ENCODE measurements around the gene ARL16.
A peak's percentile ranks its signal among the peaks of the same experiment; 100 is the strongest.
"Not testable (repeated sequence)": the region's sequence is repeated elsewhere in the genome, so short reads cannot be mapped to it uniquely, and the experiment has no call there.

The ARL16 gene

DNA sequence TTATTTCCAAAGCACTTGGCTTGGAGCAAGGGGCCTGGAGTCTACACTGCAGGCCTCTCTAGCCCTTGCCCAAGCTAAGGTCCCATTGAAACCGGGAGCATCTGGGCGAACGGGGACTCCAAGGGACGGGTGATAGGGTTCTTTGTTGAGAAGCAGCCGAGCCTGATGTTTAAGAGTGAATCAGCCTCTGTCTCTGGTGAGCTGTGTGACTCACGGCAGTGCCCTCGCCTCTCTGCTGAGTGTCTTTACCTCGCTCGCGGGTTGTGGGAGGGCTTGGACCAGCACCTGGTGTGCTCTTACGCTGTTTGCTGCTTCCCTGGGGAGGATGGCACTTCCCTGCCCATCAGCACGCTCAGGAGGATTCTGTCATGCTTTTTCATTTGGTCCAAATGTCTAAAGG is 1.5 kb upstream of the ARL16 start:
- Histone ChIP-seq H3K9me3 (ENCODE audit: low read depth, low read length) (no peaks in the 10 kb centered on the region), H3K36me3 (ENCODE audit: insufficient read depth, low read length) (peaks cover 39% of the 10 kb centered on the region), H3K9ac (ENCODE audit: insufficient read length) (peak overlapping the region; percentile 97), H3K27ac (no peak overlapping the region), H3K4me3 (peak overlapping the region; percentile 98)
- no peak for TF ChIP-seq POLR2AphosphoS5 (IDR thresholded peaks at IDR 0.05; ENCODE audit: borderline replicate concordance, low read depth, low read length)
- TF ChIP-seq EZH2 (IDR thresholded peaks at IDR 0.05) = no peak
- TF ChIP-seq FOXP2 (optimal IDR thresholded peaks at IDR 0.05; ENCODE audit: control extremely low read depth, extremely low read length, insufficient read depth) = no peak
- DNase-seq (ENCODE audit: low read depth, low spot score) = no peak

GRCh38 chr17:81684442-81684911 is 880 bp upstream of the ARL16 start:
- no peak for TF ChIP-seq FOXP2 (optimal IDR thresholded peaks at IDR 0.05; ENCODE audit: control extremely low read depth, extremely low read length, insufficient read depth)
- TF ChIP-seq POLR2AphosphoS5 (IDR thresholded peaks at IDR 0.05; ENCODE audit: borderline replicate concordance, low read depth, low read length) = no peak
- no peak for TF ChIP-seq EZH2 (IDR thresholded peaks at IDR 0.05)

GRCh38 chr17:81683208-81683583 is 401 bp downstream of the ARL16 start:
- no peak for DNase-seq (ENCODE audit: low read depth, low spot score)
- peaks cover 22% of the 10 kb centered on the region for H3K36me3 ChIP-seq (ENCODE audit: insufficient read depth, low read length)
- no peaks in the 10 kb centered on the region for H3K9me3 ChIP-seq (ENCODE audit: low read depth, low read length)
- no peak for TF ChIP-seq FOXP2 (optimal IDR thresholded peaks at IDR 0.05; ENCODE audit: control extremely low read depth, extremely low read length, insufficient read depth)
- no peak for TF ChIP-seq EZH2 (IDR thresholded peaks at IDR 0.05)
- TF ChIP-seq POLR2AphosphoS5 (IDR thresholded peaks at IDR 0.05; ENCODE audit: borderline replicate concordance, low read depth, low read length) = no peak
- H3K4me3 ChIP-seq = peak overlapping the region; percentile 98
- H3K27ac ChIP-seq = peak overlapping the region; percentile 76
- peak overlapping the region; percentile 95 for H3K9ac ChIP-seq (ENCODE audit: insufficient read length)

More at GRCh38 chr17:81684442-81684911, 880 bp upstream of the ARL16 start:
- Histone ChIP-seq H3K9ac (ENCODE audit: insufficient read length) (peak overlapping the region; percentile 97), H3K9me3 (ENCODE audit: low read depth, low read length) (no peaks in the 10 kb centered on the region), H3K4me3 (peak overlapping the region; percentile 98), H3K27ac (peak overlapping the region; percentile 54), H3K36me3 (ENCODE audit: insufficient read depth, low read length) (peaks cover 33% of the 10 kb centered on the region)
- no peak for DNase-seq (ENCODE audit: low read depth, low spot score)

DNA sequence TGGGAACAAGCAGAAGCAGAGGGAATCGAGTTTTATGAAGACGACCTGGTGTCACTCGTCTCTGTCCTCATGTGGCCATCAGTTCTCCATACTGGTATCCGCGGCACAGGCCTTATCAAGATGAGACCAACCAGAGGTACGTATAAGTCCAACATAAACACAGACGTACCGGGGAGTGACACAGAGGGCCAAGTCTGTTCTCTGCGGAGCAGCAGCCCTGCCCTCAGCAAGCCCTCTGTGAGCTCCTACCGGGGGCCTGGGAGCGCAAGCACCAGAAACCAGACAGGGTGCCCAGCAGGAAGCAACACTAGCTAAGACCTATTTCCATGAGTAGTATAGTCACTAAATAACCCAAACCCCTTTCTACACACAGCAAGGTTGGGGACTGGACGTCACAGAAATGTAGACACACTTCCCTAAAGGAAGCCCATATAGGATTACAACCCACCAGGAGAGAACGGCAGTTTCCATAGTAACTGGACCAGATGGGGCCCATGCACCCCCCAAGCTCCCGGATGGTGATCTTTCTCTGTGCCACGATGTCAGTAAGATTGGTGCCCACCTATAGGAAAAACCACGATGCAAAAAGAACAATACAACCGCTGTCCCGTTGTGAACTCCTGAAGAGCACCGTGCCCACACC is 911 bp downstream of the ARL16 start:
- peak overlapping the region; percentile 95 for H3K9ac ChIP-seq (ENCODE audit: insufficient read length)
- H3K9me3 ChIP-seq (ENCODE audit: low read depth, low read length) = no peaks in the 10 kb centered on the region
- TF ChIP-seq POLR2AphosphoS5 (IDR thresholded peaks at IDR 0.05; ENCODE audit: borderline replicate concordance, low read depth, low read length) (no peak), EZH2 (IDR thresholded peaks at IDR 0.05) (no peak), FOXP2 (optimal IDR thresholded peaks at IDR 0.05; ENCODE audit: control extremely low read depth, extremely low read length, insufficient read depth) (no peak)
- peaks cover 22% of the 10 kb centered on the region for H3K36me3 ChIP-seq (ENCODE audit: insufficient read depth, low read length)
- no peak overlapping the region for H3K27ac ChIP-seq
- H3K4me3 ChIP-seq = peak overlapping the region; percentile 98
- DNase-seq (ENCODE audit: low read depth, low spot score) = no peak

DNA sequence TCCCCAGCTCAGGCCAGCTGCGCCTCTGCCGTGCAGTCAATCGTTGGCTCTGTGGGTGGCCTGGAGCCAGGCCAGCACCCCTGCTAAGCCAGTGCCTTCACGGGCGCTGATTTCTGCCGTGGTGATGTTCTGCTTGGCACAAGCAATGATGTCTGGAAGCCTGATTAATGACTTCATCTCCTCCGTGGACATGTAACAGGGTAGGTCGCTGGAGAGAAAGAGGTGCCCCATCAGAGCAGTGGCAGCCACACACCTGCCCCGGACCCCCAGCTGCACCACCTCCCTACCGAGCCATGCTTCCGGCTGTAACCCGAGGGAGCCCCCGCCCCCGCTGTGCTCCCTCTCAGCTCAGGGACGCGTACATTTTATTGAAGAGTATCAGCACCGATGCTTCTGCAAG is 1.9 kb downstream of the ARL16 start:
- Histone ChIP-seq H3K9me3 (ENCODE audit: low read depth, low read length) (no peaks in the 10 kb centered on the region), H3K4me3 (0 out of 2 replicates have a peak overlapping the region, but pooled peaks have one; percentile 98), H3K36me3 (ENCODE audit: insufficient read depth, low read length) (peaks cover 13% of the 10 kb centered on the region), H3K27ac (no peak overlapping the region), H3K9ac (ENCODE audit: insufficient read length) (no peak overlapping the region)
- no peak for TF ChIP-seq EZH2 (IDR thresholded peaks at IDR 0.05)
- TF ChIP-seq POLR2AphosphoS5 (IDR thresholded peaks at IDR 0.05; ENCODE audit: borderline replicate concordance, low read depth, low read length) = no peak
- TF ChIP-seq FOXP2 (optimal IDR thresholded peaks at IDR 0.05; ENCODE audit: control extremely low read depth, extremely low read length, insufficient read depth) = no peak
- no peak for DNase-seq (ENCODE audit: low read depth, low spot score)

DNA sequence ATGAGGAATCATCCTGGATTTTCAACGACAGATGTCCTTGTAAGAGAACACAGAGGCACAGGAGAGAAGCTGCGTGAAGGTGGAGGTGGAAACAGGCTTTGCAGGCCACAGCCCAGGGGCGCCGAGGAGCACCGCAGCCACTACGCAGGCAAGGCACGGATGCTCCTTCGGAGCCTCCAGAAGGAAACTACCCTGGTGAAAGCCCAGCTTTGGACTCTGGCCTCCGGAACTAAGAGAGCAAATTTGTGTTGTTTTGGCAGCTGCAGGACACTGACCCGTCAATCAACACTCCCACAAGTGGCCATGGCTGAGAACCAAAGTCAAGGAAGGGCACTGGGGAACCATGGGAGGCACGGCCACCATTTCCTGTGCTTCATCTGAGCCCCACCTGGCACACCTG is 3.4 kb downstream of the ARL16 start:
- no peak for DNase-seq (ENCODE audit: low read depth, low spot score)
- Histone ChIP-seq H3K36me3 (ENCODE audit: insufficient read depth, low read length) (no peaks in the 10 kb centered on the region; the same call in 1 of the 2 replicates), H3K4me3 (no peak overlapping the region), H3K9ac (ENCODE audit: insufficient read length) (no peak overlapping the region), H3K9me3 (ENCODE audit: low read depth, low read length) (no peaks in the 10 kb centered on the region), H3K27ac (no peak overlapping the region)
- TF ChIP-seq FOXP2 (optimal IDR thresholded peaks at IDR 0.05; ENCODE audit: control extremely low read depth, extremely low read length, insufficient read depth) = no peak
- no peak for TF ChIP-seq EZH2 (IDR thresholded peaks at IDR 0.05)
- TF ChIP-seq POLR2AphosphoS5 (IDR thresholded peaks at IDR 0.05; ENCODE audit: borderline replicate concordance, low read depth, low read length) = no peak

GRCh38 chr17:81676906-81677305 is 6.7 kb downstream of the ARL16 start:
- DNase-seq (ENCODE audit: low read depth, low spot score) = no peak
- H3K9me3 ChIP-seq (ENCODE audit: low read depth, low read length) = no peaks in the 10 kb centered on the region
- TF ChIP-seq EZH2 (IDR thresholded peaks at IDR 0.05) (no peak), FOXP2 (optimal IDR thresholded peaks at IDR 0.05; ENCODE audit: control extremely low read depth, extremely low read length, insufficient read depth) (no peak), POLR2AphosphoS5 (IDR thresholded peaks at IDR 0.05; ENCODE audit: borderline replicate concordance, low read depth, low read length) (no peak)
- peaks cover 17% of the 10 kb centered on the region for H3K36me3 ChIP-seq (ENCODE audit: insufficient read depth, low read length)
- H3K4me3 ChIP-seq = no peak overlapping the region
- no peak overlapping the region for H3K27ac ChIP-seq
- H3K9ac ChIP-seq (ENCODE audit: insufficient read length) = no peak overlapping the region

DNA sequence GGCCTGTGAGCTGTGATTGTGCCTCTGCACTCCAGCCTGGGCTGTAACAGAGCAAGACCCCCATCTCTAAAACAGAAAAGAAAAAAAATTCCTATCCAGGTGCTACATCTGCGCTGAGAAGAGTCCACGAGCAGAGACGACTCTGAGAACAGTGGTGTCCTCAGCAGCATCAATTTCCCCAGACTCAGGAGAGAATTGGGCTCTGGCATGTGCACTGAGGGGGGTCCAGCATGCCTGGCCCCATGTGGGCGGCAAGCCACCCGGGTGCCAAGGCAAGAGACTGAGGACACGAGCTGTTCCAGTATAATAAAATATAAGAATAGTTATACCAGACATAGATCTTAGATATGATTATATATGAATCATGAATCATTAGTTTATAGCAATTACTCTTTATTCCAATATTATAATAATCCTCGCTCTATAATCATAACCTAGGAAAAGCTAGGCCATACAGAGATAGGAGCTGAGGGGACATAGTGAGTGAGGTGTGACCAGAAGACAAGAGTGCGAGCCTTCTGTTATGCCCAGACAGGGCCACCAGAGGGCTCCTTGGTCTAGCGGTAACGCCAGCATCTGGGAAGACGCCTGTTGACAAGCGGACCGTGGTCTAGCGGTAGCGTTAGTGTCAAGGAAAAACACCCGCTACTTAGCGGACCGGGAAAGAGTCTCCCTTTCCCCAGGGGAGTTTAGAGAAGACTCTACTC is 7.9 kb downstream of the ARL16 start:
- H3K4me3 ChIP-seq; H3K9me3 ChIP-seq (ENCODE audit: low read depth, low read length); H3K9ac ChIP-seq (ENCODE audit: insufficient read length); DNase-seq (ENCODE audit: low read depth, low spot score): not testable (repeated sequence)
- Histone ChIP-seq H3K27ac (0 out of 2 replicates have a peak overlapping the region, but pooled peaks have one; percentile 62), H3K36me3 (ENCODE audit: insufficient read depth, low read length) (peaks cover 29% of the 10 kb centered on the region)
